HG02678 (cell line): Measurements from ENCODE around the gene ISCU.

ENCODE experiments used
- ATAC-seq: cut with Tn5 transposase; IDR thresholded peaks from one replicate; pipeline ENCODE4 v1.9.1; 2021; ENCODE audit warnings: mild to moderate bottlenecking, moderate library complexity; ENCODE audit not compliant: unreplicated experiment

ISCU gene

GRCh38 chr12:108562348-108563135, at the start of gene ISCU:
Gene ISCU, plus strand, starts transcription at chr12:108562596. Its CDS starts 27 bp downstream, at chr12:108562623.
- ATAC-seq, result peak; percentile 59

GRCh38 chr12:108514468-108514972, 47.9 kb upstream of the ISCU start:
- ATAC-seq, result no peak

GRCh38 chr12:108514973-108515814, 47.2 kb upstream of the ISCU start, which contains the start of gene FICD:
Gene FICD, plus strand, starts transcription at chr12:108515277. Its CDS starts 1,696 bp downstream, at chr12:108516973.
- peak; percentile 91 for ATAC-seq

GRCh38 chr12:108515916-108516315, 46.5 kb upstream of the ISCU start:
- ATAC-seq, result no peak

GRCh38 chr12:108516511-108517275, 45.7 kb upstream of the ISCU start:
- no peak for ATAC-seq

GRCh38 chr12:108517288-108518100, 44.9 kb upstream of the ISCU start:
- no peak for ATAC-seq

- ATAC-seq, result no peak
Observed at GRCh38 chr12:108518101-108518715, 44.2 kb upstream of the ISCU start.

GRCh38 chr12:108518716-108519496, 43.5 kb upstream of the ISCU start:
- no peak for ATAC-seq

- no peak for ATAC-seq
Observed at GRCh38 chr12:108519558-108519957, 42.8 kb upstream of the ISCU start.

GRCh38 chr12:108523365-108523764, 39.0 kb upstream of the ISCU start:
- no peak for ATAC-seq

GRCh38 chr12:108525681-108526080, 36.7 kb upstream of the ISCU start:
- ATAC-seq, result no peak

GRCh38 chr12:108526482-108527165, 35.8 kb upstream of the ISCU start:
- ATAC-seq, result no peak

- ATAC-seq, result no peak
Observed at GRCh38 chr12:108527166-108527496, 35.3 kb upstream of the ISCU start.

GRCh38 chr12:108530161-108530560, 32.2 kb upstream of the ISCU start:
- no peak for ATAC-seq

GRCh38 chr12:108531929-108532848, 30.2 kb upstream of the ISCU start:
- no peak for ATAC-seq

- ATAC-seq, result no peak
Observed at GRCh38 chr12:108538146-108538545, 24.2 kb upstream of the ISCU start.

GRCh38 chr12:108538616-108539195, 23.7 kb upstream of the ISCU start:
- no peak for ATAC-seq
